ENCODE data around the gene DTYMK. TPM values are rescaled to one million over a fixed set of nuclear protein-coding genes. Genes with fewer than 3 reads are reported as not detected.

The DTYMK gene
- total RNA-seq, 1 experiment from 2014 or later: 155 TPM

DNA sequence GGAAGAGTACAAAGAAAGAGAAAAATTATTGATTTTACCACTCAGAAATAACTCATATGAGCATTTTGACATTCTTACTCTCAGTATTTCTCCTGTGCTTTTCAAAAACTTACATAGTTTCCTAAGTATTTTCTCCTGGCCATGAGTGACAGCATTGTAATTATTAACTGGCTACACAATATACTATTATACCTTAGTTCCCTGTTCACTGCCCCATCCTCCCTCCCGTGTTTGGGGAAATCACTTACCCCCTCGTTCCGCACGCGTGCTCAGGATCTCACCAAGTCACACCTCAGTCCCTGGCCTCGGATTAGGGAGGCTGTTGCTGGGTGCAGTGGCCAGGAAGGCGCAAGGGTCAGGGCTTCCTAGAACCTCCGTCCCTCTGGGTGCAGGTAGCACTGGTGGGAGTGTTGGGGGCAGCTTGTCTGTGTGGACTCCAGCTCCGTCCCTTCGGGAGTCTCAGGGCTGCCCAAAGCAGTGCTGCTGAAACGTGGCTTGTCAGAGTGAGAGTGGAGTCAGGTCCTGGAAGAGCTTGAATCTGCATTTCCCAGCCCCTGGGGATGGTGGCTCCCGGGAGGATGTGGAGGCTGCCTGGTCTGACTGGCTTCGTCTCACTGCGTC lies 25.9 kb downstream of the DTYMK start:
- no peak for DNase-seq
- Histone ChIP-seq H3K4me2 (ENCODE audit: low read length) (no peak overlapping the region), H3K36me3 (ENCODE audit: low read depth, low read length) (peaks cover 16% of the 10 kb centered on the region; the same call in 1 of the 2 replicates), H4K20me1 (ENCODE audit: low read length) (no peaks in the 10 kb centered on the region), H3K9me3 (ENCODE audit: low read length) (no peaks in the 10 kb centered on the region), H3F3A (ENCODE audit: low read length, unreplicated experiment) (no peaks in the 10 kb centered on the region), H2AFZ (ENCODE audit: low read length) (no peak overlapping the region), H3K4me3 (ENCODE audit: low read length) (no peak overlapping the region), H3K27ac (ENCODE audit: low read length) (no peak overlapping the region), H3K4me1 (ENCODE audit: insufficient read depth, low read length) (peaks cover 16% of the 10 kb centered on the region), H3K79me2 (ENCODE audit: low read length) (no peaks in the 10 kb centered on the region), H3K27me3 (ENCODE audit: low read length) (no peaks in the 10 kb centered on the region), H3K9me2 (replicated peaks; ENCODE audit: low read length) (no peaks in the 10 kb centered on the region), H3K9ac (ENCODE audit: low read length) (no peak overlapping the region)
- TF ChIP-seq EZH2 (IDR thresholded peaks at IDR 0.05; ENCODE audit: low read length, unreplicated experiment): no peak
- CTCF ChIA-PET: no interaction called here
- intact Hi-C loops (cut with micrococcal nuclease): no loop called here
- POLR2A ChIA-PET (ENCODE audit: unreplicated experiment): no interaction called here
- no peak for ATAC-seq
- no TSS peak for BruUV-seq (replicated peaks)

DNA sequence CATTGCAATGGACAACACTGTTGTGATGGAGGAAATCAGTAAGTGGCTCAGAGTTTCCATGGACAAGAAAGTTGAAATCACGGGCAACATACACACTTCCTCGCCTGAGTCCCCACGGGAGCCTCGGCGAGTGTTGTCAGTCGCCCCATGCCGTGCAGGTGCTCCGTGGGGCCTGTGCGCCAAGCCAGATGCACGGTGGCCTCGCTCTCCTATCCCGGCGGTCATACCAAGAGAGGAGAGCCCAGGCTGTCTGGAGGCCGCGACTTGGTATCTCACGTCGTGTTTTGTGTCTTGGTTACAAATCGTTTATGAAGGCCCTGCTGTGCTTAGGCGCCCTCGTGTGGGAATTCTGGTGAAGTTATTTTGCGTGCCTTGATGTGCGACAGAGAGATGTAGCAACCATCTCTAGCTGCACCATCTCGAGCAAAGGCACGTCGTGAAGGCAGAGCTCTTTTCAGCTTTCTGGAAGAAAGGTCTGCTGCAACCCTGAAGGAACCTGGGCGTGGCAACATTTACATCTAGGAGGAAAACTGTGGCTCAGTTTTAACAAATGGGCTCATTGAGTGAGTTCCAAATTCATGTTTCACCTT lies 27.4 kb downstream of the DTYMK start:
- TF ChIP-seq EZH2phosphoT487 (IDR thresholded peaks at IDR 0.05; ENCODE audit: borderline replicate concordance, low read length) (no peak), EZH2 (IDR thresholded peaks at IDR 0.05; ENCODE audit: low read length, unreplicated experiment) (no peak)
- TF ChIP-seq, protein P1, sequence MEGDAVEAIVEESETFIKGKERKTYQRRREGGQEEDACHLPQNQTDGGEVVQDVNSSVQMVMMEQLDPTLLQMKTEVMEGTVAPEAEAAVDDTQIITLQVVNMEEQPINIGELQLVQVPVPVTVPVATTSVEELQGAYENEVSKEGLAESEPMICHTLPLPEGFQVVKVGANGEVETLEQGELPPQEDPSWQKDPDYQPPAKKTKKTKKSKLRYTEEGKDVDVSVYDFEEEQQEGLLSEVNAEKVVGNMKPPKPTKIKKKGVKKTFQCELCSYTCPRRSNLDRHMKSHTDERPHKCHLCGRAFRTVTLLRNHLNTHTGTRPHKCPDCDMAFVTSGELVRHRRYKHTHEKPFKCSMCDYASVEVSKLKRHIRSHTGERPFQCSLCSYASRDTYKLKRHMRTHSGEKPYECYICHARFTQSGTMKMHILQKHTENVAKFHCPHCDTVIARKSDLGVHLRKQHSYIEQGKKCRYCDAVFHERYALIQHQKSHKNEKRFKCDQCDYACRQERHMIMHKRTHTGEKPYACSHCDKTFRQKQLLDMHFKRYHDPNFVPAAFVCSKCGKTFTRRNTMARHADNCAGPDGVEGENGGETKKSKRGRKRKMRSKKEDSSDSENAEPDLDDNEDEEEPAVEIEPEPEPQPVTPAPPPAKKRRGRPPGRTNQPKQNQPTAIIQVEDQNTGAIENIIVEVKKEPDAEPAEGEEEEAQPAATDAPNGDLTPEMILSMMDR (conservative IDR thresholded peaks at IDR 0.05; ENCODE audit: low read depth, low read length): peak; percentile 64
- Histone ChIP-seq H3K27ac (ENCODE audit: low read length) (no peak overlapping the region), H3K36me3 (ENCODE audit: low read depth, low read length) (peaks cover 21% of the 10 kb centered on the region), H3K9me2 (replicated peaks; ENCODE audit: low read length) (no peaks in the 10 kb centered on the region), H3K9ac (ENCODE audit: low read length) (no peak overlapping the region), H3F3A (ENCODE audit: low read length, unreplicated experiment) (no peaks in the 10 kb centered on the region), H3K4me3 (ENCODE audit: low read length) (no peak overlapping the region), H3K4me1 (ENCODE audit: insufficient read depth, low read length) (peaks cover 2% of the 10 kb centered on the region; the same call in 1 of the 2 replicates), H3K4me2 (ENCODE audit: low read length) (no peak overlapping the region), H3K9me3 (ENCODE audit: low read length) (no peaks in the 10 kb centered on the region), H2AFZ (ENCODE audit: low read length) (no peak overlapping the region), H4K20me1 (ENCODE audit: low read length) (no peaks in the 10 kb centered on the region), H3K27me3 (ENCODE audit: low read length) (no peaks in the 10 kb centered on the region), H3K79me2 (ENCODE audit: low read length) (no peaks in the 10 kb centered on the region)
- CTCF ChIA-PET: interaction anchor here (0.6 kb wide), 1 partner anchor 64 kb away, joined by 3 read pairs; no protein-coding TSS in a partner anchor
- no TSS peak for BruUV-seq (replicated peaks)
- DNase-seq: peak; percentile 49
- peak; percentile 40; the same call in 1 of the 2 replicates for ATAC-seq
- intact Hi-C loops (cut with micrococcal nuclease): loop anchor here (1.0 kb wide), 1 partner anchor 110 kb away; no protein-coding TSS in a partner anchor
- POLR2A ChIA-PET (ENCODE audit: unreplicated experiment): interaction anchor here (0.6 kb wide), 1 partner anchor 22 kb away, joined by 3 read pairs; the partner anchor contains the start of gene THAP4

DNA sequence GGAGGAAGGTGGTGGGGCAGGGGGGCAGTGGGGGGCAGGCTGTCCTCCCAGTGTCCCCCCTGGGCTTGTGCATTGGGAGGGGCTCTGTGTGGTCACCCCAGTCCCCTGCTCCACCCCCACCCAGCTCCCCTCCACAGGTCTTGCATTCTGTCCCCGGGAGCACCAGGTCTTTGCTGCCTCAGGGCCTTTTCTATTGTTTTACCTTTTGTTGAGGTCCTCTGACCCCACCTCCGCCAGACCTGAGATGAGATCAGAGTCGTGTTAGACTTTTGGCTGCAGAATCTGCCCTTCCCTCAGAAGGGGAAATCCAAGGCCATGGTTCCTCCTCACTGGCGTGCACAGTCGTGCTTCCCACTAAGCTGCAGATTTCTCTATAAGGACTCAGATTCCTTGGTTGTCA lies 28.3 kb downstream of the DTYMK start:
- ChIA-PET POLR2A (ENCODE audit: unreplicated experiment) (no interaction called here), CTCF (no interaction called here)
- DNase-seq: no peak
- no peak overlapping the region for H3K4me2 ChIP-seq (ENCODE audit: low read length)
- H3F3A ChIP-seq (ENCODE audit: low read length, unreplicated experiment): no peaks in the 10 kb centered on the region
- H2AFZ ChIP-seq (ENCODE audit: low read length): no peak overlapping the region
- no TSS peak for BruUV-seq (replicated peaks)
- no peak overlapping the region for H3K9ac ChIP-seq (ENCODE audit: low read length)
- no peak for ATAC-seq
- H3K27me3 ChIP-seq (ENCODE audit: low read length): no peaks in the 10 kb centered on the region
- H4K20me1 ChIP-seq (ENCODE audit: low read length): no peaks in the 10 kb centered on the region
- H3K9me3 ChIP-seq (ENCODE audit: low read length): no peaks in the 10 kb centered on the region
- no peaks in the 10 kb centered on the region for H3K4me1 ChIP-seq (ENCODE audit: insufficient read depth, low read length)
- no peaks in the 10 kb centered on the region for H3K9me2 ChIP-seq (replicated peaks; ENCODE audit: low read length)
- H3K27ac ChIP-seq (ENCODE audit: low read length): no peak overlapping the region
- no peaks in the 10 kb centered on the region for H3K79me2 ChIP-seq (ENCODE audit: low read length)
- intact Hi-C loops (cut with micrococcal nuclease): no loop called here
- H3K4me3 ChIP-seq (ENCODE audit: low read length): no peak overlapping the region
- TF ChIP-seq EZH2 (IDR thresholded peaks at IDR 0.05; ENCODE audit: low read length, unreplicated experiment) (no peak), EZH2phosphoT487 (IDR thresholded peaks at IDR 0.05; ENCODE audit: borderline replicate concordance, low read length) (no peak)
- TF ChIP-seq, protein P1 (conservative IDR thresholded peaks at IDR 0.05; ENCODE audit: low read depth, low read length): no peak
- peaks cover 21% of the 10 kb centered on the region for H3K36me3 ChIP-seq (ENCODE audit: low read depth, low read length)

All from PC-3 (cell line).